WERI-Rb-1 (cell line): Measurements from ENCODE around the gene CD101.

Experiments
- DNase-seq: peaks from one replicate; pipeline ENCODE4 v3.0.0-alpha.2; 2020
- H3K27ac ChIP-seq: fragments of 250-450 bp; sonication (Bioruptor Pico); 2 replicates; pipeline ENCODE4 v1.5.1; 2020; ENCODE audit warnings: mild to moderate bottlenecking, moderate library complexity
- H3K27me3 ChIP-seq: fragments of 250-450 bp; sonication (Bioruptor Pico); 2 replicates; pipeline ENCODE4 v1.5.1; 2021; ENCODE audit warnings: mild to moderate bottlenecking, low read depth, moderate library complexity; ENCODE audit not compliant: insufficient read depth, severe bottlenecking
- H3K36me3 ChIP-seq: fragments of 250-450 bp; sonication (Bioruptor Pico); 2 replicates; pipeline ENCODE4 v1.5.1; 2020; ENCODE audit warnings: mild to moderate bottlenecking, moderate library complexity
- H3K4me3 ChIP-seq: 2 replicates; pipeline ENCODE4 v1.5.1; 2011; ENCODE audit warnings: low read depth, mild to moderate bottlenecking, control low read depth, low read length
- H3K9me3 ChIP-seq: fragments of 250-450 bp; sonication (Bioruptor Pico); 2 replicates; pipeline ENCODE4 v1.5.1; 2021; ENCODE audit warnings: mild to moderate bottlenecking, moderate library complexity; ENCODE audit not compliant: severe bottlenecking
- CTCF ChIP-seq: IDR thresholded peaks from 2 replicates; pipeline ENCODE4 v1.5.1; 2011; ENCODE audit warnings: low read depth, mild to moderate bottlenecking, control low read depth, inconsistent platforms, low read length

CD101 gene

GRCh38 chr1:117020526-117021156 lies 19.1 kb downstream of the CD101 start:
- Histone ChIP-seq H3K27me3 (no peaks in the 10 kb centered on the region), H3K4me3 (no peak overlapping the region), H3K36me3 (no peaks in the 10 kb centered on the region), H3K27ac (no peak overlapping the region), H3K9me3 (no peaks in the 10 kb centered on the region)
- no peak for DNase-seq
- no peak for TF ChIP-seq CTCF

DNA sequence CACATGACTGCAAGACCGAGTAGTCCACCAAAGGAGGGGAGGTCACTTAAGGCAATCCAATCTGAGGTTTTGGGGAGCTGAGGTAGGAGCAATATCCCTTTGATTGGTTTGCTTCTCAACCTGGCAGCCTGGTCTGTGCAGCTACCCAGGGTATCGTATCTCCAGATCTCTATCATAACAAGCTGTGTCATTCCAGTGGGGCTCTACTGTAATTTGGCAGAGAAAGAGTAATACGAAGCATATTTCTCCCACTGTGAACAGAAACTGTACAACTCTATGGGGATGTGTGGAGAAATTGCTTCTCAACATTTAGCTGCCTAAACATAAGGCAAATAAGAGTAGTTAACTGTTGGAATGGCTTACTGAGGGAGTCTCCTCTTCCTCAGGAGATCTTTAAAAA lies 20.6 kb downstream of the CD101 start:
- no peak for TF ChIP-seq CTCF
- no peaks in the 10 kb centered on the region for H3K27me3 ChIP-seq
- H3K4me3 ChIP-seq = no peak overlapping the region
- no peak overlapping the region for H3K27ac ChIP-seq
- no peak for DNase-seq
- no peaks in the 10 kb centered on the region for H3K36me3 ChIP-seq
- no peaks in the 10 kb centered on the region for H3K9me3 ChIP-seq

DNA sequence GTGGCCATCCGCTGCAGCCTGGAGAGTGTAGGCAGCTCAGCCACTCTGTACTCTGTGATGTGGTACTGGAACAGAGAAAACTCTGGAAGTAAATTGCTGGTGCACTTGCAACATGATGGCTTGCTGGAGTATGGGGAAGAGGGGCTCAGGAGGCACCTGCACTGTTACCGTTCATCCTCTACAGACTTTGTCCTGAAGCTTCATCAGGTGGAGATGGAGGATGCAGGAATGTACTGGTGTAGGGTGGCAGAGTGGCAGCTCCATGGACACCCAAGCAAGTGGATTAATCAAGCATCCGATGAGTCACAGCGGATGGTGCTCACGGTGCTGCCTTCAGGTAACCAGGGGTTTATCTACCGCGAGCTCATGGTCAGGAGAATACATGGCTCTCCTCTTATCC lies 24.0 kb downstream of the CD101 start:
- H3K4me3 ChIP-seq = no peak overlapping the region
- no peaks in the 10 kb centered on the region for H3K9me3 ChIP-seq
- no peak for TF ChIP-seq CTCF
- no peak overlapping the region for H3K27ac ChIP-seq
- H3K36me3 ChIP-seq = no peaks in the 10 kb centered on the region
- no peak for DNase-seq
- no peaks in the 10 kb centered on the region for H3K27me3 ChIP-seq

GRCh38 chr1:117026361-117026760 lies 24.8 kb downstream of the CD101 start:
- H3K4me3 ChIP-seq = no peak overlapping the region
- no peaks in the 10 kb centered on the region for H3K27me3 ChIP-seq
- no peak for TF ChIP-seq CTCF
- no peak for DNase-seq
- H3K9me3 ChIP-seq = no peaks in the 10 kb centered on the region
- H3K36me3 ChIP-seq = no peaks in the 10 kb centered on the region
- H3K27ac ChIP-seq = peak overlapping the region; percentile 43

DNA sequence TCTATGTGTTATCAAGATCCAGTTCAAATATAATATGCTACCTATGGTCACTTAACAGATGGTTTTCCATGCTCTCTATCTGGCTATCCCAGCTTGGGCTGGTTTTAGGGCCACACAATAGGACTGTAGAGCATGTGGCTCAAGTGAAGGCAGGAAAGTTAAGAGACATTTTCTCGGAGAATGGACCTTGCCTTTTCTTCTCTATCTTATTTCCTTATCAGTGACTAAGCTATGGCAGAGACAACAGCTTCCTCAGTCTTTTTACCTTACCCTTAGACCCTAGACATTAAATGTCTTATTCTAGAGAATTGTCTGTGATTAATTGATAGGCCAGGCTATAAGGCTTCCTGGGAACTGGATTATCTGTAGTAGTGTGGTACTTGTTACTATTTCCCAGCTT lies 28.1 kb downstream of the CD101 start:
- Histone ChIP-seq H3K27ac (no peak overlapping the region), H3K27me3 (no peaks in the 10 kb centered on the region), H3K36me3 (no peaks in the 10 kb centered on the region), H3K9me3 (no peaks in the 10 kb centered on the region), H3K4me3 (no peak overlapping the region)
- TF ChIP-seq CTCF = no peak
- DNase-seq = no peak

DNA sequence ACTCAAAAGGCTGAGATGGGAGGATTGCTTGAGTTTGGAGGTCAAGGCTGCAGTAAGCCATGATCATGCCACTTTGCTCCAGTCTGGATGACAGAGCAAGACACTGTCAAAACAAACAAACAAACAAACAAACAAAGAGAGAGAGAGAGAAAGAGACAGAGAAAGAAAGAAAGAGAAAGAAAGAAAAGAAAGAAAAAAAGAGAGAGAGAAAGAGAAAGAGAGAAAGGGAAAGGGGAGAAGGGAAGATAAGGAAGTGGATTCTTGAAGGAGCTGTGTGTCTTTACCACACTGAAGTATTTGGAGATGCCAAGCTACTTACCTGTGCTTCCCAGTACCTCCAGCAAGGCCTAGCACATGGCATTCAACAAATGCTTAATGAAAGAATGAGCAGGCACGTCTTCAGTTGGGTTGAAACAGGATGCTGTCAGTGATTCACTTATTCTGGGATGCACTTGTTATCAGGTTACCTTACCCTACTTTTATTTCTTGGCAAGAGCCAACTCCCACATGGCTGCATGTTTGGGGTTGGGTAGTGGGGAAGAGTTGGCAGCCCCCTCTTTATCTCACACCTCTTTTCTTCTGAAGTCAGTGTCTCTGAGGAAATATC lies 28.8 kb downstream of the CD101 start:
- no peak for TF ChIP-seq CTCF
- no peak for DNase-seq
- Histone ChIP-seq H3K27ac (no peak overlapping the region), H3K36me3 (no peaks in the 10 kb centered on the region), H3K27me3 (no peaks in the 10 kb centered on the region), H3K4me3 (no peak overlapping the region), H3K9me3 (no peaks in the 10 kb centered on the region)
